GM12874 (cell line): ENCODE measurements around the gene SOCS1.

Experiments
- CTCF ChIP-seq: IDR thresholded peaks from 2 replicates; pipeline ENCODE4 v1.5.1; 2011; ENCODE audit warnings: low read depth, mild to moderate bottlenecking, control low read depth, low read length, moderate library complexity; ENCODE audit not compliant: insufficient read depth

Gene SOCS1

DNA sequence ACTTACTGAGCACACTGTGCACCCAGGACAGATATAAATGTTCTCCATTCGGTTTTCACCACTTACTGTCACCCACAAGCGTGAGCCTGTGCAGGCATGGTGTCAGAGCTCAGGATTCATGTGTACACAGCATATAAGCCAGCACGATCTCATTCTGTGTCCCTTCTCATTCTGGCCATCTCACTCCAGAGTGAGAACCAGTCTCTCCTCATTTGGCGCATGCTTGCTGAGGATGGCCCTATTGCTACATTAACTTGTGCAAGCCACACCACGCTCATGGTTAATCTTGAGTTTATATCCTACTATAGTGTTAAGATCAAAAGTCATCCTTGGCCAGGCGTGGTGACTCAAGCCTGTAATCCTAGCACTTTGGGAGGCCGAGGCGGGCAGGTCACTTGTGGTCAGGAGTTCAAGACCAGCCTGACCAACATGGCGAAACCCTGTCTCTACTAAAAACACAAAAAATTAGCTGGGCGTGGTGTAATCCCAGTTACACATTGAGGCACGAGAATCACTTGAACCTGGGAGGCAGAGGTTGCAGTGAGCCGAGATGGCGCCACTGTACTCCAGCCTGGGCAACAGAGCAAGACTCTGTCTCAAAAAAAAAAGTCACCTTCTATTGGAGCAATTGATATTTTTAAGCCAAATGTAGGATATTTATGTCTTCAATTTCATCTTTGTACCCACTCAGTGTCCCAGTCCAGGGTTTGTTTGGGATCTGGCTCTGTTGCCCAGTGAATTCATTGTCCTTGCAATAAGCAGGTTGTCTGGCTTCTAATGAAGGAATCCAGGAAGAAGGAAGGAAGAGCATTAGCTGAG lies 20.9 kb downstream of the SOCS1 start:
- no peak for TF ChIP-seq CTCF

DNA sequence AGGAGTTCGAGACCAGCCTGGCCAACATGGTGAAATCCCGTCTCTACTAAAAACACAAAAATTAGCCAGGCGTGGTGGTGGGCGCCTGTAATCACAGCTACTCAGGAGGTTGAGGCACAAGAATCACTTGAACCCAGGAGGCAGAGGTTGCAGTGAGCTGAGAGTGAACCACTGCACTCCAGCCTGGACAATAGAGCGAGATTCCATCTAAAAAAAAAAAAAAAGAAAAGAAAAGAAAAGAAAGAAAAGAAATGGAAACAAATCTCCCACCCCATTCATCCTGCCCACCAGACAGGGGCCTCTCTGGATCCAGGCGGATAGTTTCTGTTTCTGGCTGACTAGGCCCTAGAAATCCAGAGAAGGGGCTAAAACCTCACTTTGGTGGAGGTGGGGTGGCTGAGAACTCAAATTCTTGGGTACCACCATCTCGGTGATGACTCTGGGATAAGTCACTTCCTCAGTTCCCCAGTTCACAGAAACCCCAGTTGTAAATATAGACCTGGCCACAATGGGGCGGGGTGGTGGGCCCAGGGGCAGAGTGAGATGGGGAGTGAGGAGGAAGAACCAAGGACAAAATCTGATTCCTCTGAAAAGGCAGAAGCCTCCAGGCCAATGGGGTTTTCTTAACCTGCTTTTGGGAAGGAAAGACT lies 22.2 kb downstream of the SOCS1 start:
- no peak for TF ChIP-seq CTCF

GRCh38 chr16:11232852-11233726 lies 22.9 kb downstream of the SOCS1 start:
- 0 out of 2 replicates have a peak, but pooled peaks have one; percentile 2 for TF ChIP-seq CTCF

- TF ChIP-seq CTCF = no peak
These were observed 23.6 kb downstream of the SOCS1 start for GRCh38 chr16:11232302-11232851.

DNA sequence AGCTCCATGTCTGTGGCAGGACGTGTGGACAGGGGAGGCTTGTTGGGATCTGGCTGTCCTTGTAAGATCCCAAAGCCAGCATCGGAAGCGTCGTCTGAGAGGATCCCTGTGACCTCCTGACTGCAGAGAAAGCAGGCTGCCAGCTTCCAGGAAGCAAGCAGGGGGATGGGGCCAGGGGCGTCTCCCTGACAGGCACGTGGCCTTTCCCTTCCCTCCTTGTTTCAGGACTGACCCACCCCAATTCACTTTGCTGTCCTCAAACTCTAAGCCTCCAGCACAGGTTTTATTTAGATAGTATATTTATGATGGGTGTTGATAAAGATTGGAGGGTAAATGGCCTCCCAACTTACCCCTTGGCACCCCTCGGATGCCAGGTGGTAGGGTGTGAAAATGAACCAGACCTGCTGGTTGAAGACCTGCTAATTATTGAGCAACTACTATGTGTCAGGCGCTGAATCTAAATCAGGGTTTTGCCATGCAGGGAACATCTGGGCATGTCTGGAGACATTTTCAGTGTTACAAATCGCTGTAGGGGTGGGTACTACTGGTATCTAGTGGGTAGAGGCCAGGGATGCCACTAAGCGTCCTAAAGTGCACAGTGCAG lies 24.5 kb downstream of the SOCS1 start:
- no peak for TF ChIP-seq CTCF

DNA sequence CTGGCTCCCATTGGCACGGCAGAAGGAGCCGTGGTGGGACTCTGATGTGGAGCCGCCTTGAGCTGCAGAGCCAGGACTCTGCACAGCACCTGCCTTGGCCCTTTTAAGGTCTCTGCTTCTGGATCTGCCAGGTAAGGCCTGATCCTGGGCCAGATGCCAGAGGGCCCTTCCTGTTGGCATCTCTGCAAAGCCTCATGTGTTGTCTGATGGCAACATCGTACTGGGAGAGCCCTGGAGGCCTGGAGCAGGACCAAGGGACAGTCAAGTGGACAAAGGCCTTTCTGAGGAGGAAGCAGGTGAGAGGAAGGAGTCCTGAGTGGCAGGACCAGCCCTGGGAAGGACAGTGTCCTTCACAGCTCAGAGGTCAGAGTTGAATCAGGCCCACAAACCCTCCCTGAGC lies 26.1 kb downstream of the SOCS1 start:
- no peak for TF ChIP-seq CTCF

- no peak for TF ChIP-seq CTCF
These were observed 26.6 kb downstream of the SOCS1 start for GRCh38 chr16:11229432-11229831.
